ENCODE measurements around the gene WAS.

WAS gene

DNA sequence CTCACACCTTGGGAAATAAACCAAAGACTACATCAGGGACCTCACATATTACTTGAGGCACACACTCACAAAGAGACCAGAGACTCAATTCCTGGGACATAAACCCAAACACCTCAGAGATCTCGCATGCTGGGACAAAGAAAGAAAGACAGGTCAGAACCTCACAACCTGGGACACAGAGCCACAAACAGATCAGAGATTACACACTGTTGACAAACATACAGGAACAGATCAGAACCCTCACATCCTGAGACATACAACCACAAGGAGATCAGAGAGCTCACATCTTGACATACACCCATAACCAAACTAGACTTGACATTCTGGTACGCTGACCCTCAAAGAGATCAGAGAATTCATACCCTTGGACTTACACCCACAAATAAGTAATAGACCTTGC lies 30.2 kb downstream of the WAS start:
- TF ChIP-seq, protein P1, sequence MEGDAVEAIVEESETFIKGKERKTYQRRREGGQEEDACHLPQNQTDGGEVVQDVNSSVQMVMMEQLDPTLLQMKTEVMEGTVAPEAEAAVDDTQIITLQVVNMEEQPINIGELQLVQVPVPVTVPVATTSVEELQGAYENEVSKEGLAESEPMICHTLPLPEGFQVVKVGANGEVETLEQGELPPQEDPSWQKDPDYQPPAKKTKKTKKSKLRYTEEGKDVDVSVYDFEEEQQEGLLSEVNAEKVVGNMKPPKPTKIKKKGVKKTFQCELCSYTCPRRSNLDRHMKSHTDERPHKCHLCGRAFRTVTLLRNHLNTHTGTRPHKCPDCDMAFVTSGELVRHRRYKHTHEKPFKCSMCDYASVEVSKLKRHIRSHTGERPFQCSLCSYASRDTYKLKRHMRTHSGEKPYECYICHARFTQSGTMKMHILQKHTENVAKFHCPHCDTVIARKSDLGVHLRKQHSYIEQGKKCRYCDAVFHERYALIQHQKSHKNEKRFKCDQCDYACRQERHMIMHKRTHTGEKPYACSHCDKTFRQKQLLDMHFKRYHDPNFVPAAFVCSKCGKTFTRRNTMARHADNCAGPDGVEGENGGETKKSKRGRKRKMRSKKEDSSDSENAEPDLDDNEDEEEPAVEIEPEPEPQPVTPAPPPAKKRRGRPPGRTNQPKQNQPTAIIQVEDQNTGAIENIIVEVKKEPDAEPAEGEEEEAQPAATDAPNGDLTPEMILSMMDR (IDR thresholded peaks at IDR 0.05; ENCODE audit: insufficient read depth, low read depth, low read length, missing control alignments): no peak
- H3K4me3 ChIP-seq (ENCODE audit: low read length): no peak overlapping the region
- no peak for DNase-seq (ENCODE audit: low read depth)

DNA sequence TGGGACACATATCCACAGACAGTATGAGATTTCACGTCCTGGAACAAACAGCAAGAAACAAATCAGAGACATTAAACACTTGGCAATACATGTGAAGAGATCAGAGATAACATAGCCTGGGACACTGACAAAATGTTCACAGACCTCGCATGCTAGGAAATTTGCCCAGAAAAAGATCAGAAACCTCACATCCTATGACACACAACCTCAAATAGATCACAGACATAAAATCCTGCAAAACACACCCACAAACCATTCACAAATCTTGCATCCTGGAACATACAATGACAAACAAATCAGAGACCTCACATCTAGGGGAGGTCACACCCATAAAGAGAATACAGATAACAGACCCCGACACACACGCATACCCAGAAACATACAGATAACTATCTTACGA lies 31.0 kb downstream of the WAS start:
- TF ChIP-seq, protein P1 (IDR thresholded peaks at IDR 0.05; ENCODE audit: insufficient read depth, low read depth, low read length, missing control alignments): no peak
- DNase-seq (ENCODE audit: low read depth): no peak
- no peak overlapping the region for H3K4me3 ChIP-seq (ENCODE audit: low read length)

DNA sequence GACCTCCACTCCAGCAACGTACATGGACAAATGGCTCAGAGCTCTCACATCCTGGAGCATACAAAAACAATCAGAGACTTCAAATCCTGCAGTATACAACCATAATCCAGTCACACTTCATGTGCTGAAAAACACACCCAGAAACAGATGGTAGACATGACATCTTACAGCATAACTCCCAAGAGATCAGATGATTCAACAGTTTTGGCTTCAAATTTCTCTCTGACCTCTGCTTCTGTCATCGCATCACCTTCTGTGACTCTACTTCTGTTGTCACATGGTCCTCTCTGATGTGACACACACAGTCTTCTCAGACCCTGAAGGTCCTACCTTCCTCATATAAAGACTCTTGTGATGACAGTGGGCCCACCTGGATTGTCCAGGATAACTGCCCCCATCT lies 31.5 kb downstream of the WAS start:
- no peak overlapping the region for H3K4me3 ChIP-seq (ENCODE audit: low read length)
- DNase-seq (ENCODE audit: low read depth): peak; percentile 25
- TF ChIP-seq, protein P1 (IDR thresholded peaks at IDR 0.05; ENCODE audit: insufficient read depth, low read depth, low read length, missing control alignments): no peak

DNA sequence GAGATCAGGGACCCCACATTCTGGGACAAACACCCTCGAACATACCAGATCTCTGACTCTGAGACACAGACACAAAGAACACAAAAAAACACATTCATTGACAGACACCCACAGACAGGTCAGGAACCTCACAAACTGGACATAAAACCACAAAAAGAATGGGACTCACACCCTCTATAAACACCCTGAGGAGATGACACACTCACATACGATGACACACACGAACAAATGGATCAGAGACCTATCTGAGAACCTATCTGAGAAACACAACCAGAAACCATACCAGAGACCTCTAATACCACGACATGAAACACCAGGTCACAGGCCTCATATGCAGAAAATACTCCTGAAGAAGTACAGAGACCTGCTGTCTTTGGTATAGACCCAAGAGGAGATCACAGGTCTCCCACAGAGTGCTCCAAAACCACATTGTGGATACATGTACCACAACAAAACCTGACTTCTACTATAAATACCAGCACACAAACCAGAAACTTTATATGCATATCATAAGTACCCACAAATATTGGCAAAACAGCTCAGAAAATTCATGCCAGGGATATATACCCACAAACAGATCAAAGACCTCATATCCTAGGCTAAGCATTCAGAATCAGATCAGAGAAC lies 32.4 kb downstream of the WAS start:
- no peak overlapping the region for H3K4me3 ChIP-seq (ENCODE audit: low read length)
- TF ChIP-seq, protein P1 (IDR thresholded peaks at IDR 0.05; ENCODE audit: insufficient read depth, low read depth, low read length, missing control alignments): no peak
- no peak for DNase-seq (ENCODE audit: low read depth)

DNA sequence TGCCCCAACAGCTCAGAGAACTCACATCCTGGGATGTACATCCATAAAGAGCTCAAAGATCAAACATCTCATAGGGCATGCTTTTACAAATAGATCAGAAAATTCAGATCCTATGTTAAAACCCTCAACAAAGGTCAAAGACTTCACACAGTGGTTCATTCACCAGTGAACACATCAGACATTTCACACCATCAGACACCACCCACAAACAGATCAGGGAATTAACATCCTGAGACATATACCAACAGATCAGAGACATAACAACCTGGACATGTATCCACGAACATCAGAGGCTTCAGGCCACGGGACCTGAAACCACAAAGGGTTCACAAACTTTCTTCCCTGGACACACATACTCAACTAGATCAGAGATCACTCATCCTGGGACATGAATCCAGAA lies 36.4 kb downstream of the WAS start:
- TF ChIP-seq, protein P1 (IDR thresholded peaks at IDR 0.05; ENCODE audit: insufficient read depth, low read depth, low read length, missing control alignments): no peak
- no peak overlapping the region for H3K4me3 ChIP-seq (ENCODE audit: low read length)
- DNase-seq (ENCODE audit: low read depth): no peak

DNA sequence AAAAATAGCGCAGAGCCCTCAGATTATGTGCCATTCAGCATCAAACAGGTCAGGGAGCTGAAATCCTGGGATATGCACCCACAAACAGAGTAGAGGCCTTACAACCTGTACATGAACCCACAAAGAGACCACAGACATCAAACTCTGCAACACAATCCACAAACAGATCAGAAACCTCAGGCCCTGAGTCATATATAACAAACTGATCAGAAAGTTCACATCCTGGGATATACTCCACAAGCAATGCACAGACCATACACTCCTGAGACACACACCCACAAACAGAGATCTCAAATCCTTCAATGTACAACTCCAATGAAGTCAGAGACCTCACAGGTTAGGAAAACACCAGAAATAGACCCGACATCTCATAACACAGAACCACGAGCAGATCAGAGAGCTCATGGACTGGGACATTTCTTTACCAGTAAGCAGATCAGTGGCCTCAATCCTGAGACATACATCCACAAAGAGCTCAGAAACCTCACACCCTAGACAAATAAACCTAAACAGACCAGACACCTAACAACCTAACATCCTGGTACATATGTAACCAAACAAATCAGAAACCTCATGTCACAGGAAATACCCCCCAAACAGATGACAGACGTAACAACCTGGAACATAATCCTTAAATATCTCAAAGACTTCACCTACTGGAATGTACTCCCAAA lies 37.1 kb downstream of the WAS start:
- TF ChIP-seq, protein P1 (IDR thresholded peaks at IDR 0.05; ENCODE audit: insufficient read depth, low read depth, low read length, missing control alignments): no peak
- DNase-seq (ENCODE audit: low read depth): no peak
- no peak overlapping the region for H3K4me3 ChIP-seq (ENCODE audit: low read length)

DNA sequence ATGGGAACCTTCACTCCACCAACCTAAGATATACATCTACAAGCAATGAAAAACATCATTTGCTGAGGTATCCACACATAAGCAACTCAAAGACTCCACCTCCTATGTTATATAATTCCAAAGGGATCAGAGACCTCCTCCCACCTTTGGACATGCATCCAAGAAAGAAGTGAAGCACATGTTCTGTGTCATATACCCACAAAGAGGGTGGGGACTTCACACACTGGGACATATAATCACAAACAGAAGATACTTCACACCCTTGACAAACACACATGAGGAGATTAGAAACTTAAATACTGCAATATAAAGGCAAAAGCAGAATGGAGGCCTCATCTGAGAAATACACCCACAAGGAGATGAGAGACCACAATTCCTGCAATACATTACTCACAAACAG lies 38.3 kb downstream of the WAS start:
- H3K4me3 ChIP-seq (ENCODE audit: low read length): no peak overlapping the region
- no peak for DNase-seq (ENCODE audit: low read depth)
- TF ChIP-seq, protein P1 (IDR thresholded peaks at IDR 0.05; ENCODE audit: insufficient read depth, low read depth, low read length, missing control alignments): no peak

Data from epithelial cell of esophagus (primary cell).